ENCODE measurements around the gene ZNF850. TPM values are rescaled to one million over a fixed set of nuclear protein-coding genes. Genes with fewer than 3 reads are reported as not detected.

The ZNF850 gene
- total and polyA plus RNA-seq, 9 of the 15 experiments (the other 6 are each of a cell fraction or from before 2014, with no cell fraction given): 1.2 to 13.0 (median 5.9) TPM

- Histone ChIP-seq H3K9me3 (replicated peaks; ENCODE audit: control insufficient read depth, insufficient read depth, low read depth, low read length) (no peaks in the 10 kb centered on the region; the same call in 1 of the 2 replicates), H3K27ac (ENCODE audit: extremely low read depth, low read depth, low read length) (no peak overlapping the region), H3K79me2 (ENCODE audit: control insufficient read depth, insufficient read depth, low read length) (no peaks in the 10 kb centered on the region), H3K9me1 (ENCODE audit: control insufficient read depth, insufficient read depth, low read length) (no peaks in the 10 kb centered on the region), H3K4me2 (ENCODE audit: insufficient read depth, low read length) (no peak overlapping the region), H3K9ac (ENCODE audit: insufficient read depth in 1 of 2, low read depth in 2 of 2, low read length in 2 of 2) (no peak overlapping the region), H4K20me1 (replicated peaks; ENCODE audit: control insufficient read depth, insufficient read depth, low read length) (no peaks in the 10 kb centered on the region), H3K4me1 (replicated peaks in 1 of 2; ENCODE audit: control insufficient read depth in 2 of 2, insufficient read depth in 2 of 2, low read length in 2 of 2) (no peaks in the 10 kb centered on the region), H3K27me3 (ENCODE audit: control insufficient read depth in 2 of 2, insufficient read depth in 2 of 2, low read length in 2 of 2) (no peaks in the 10 kb centered on the region), H3K36me3 (ENCODE audit: control insufficient read depth, insufficient read depth, low read length) (no peaks in the 10 kb centered on the region), H2AFZ (ENCODE audit: low read depth, low read length) (no peak overlapping the region), H3K4me3 (no peak overlapping the region)
- TF ChIP-seq POLR2G (IDR thresholded peaks at IDR 0.05; ENCODE audit: low read depth, low read length) (no peak), NCOA2 (IDR thresholded peaks at IDR 0.05; ENCODE audit: partially characterized antibody in 2 of 2) (no peak), CEBPZ (IDR thresholded peaks at IDR 0.05; ENCODE audit: borderline replicate concordance, low read depth, low read length) (no peak), RNF219 (CRISPR knock-in tag; IDR thresholded peaks at IDR 0.05) (no peak), ARID3B (CRISPR knock-in tag; IDR thresholded peaks at IDR 0.05; ENCODE audit: borderline replicate concordance) (no peak), GABPA (tag; conservative IDR thresholded peaks at IDR 0.05; ENCODE audit: low read depth) (no peak), HSF4 (CRISPR knock-in tag; IDR thresholded peaks at IDR 0.05; ENCODE audit: borderline replicate concordance) (no peak), POLR2AphosphoS2 (IDR thresholded peaks at IDR 0.05; ENCODE audit: low read length) (no peak)
- BruUV-seq (replicated peaks): no TSS peak
- 0% methylated on average over 2 of the region's 2 CpGs for WGBS (ENCODE audit: insufficient coverage, low coverage, missing lambda C conversion rate)
- ATAC-seq (no peak), DNase-seq (ENCODE audit: extremely low read depth in 1 of 4, low spot score in 3 of 4) (no peak), FAIRE-seq (no peak)
- in situ Hi-C loops (cut with MboI): no loop called here
- intact Hi-C loops (cut with micrococcal nuclease): no loop called here
- ChIA-PET CTCF (ENCODE audit: low intra/inter-chr PET ratio) (no interaction called here), POLR2A (no interaction called here)
Measured at GRCh38 chr19:36674201-36674600, 98.4 kb downstream of the ZNF850 start.

Data from K562 (cell line).